LNCaP clone FGC (cell line): ENCODE results near the gene NCEH1.
"Not testable (repeated sequence)": the region's sequence is repeated elsewhere in the genome, so short reads cannot be mapped to it uniquely, and the experiment has no call there.

Experiments used
- DNase-seq: peaks from one replicate; pipeline ENCODE4 v3.0.0-alpha.2; 2011; ENCODE audit warnings: low read depth
- H3K4me3 ChIP-seq: 2 replicates; pipeline ENCODE4 v1.5.1; 2011; ENCODE audit warnings: mild to moderate bottlenecking, low read depth, low read length, control low read depth
- TF ChIP-seq, protein P1 (sequence below): IDR thresholded peaks from 2 replicates; pipeline ENCODE4 v1.5.1; 2012; ENCODE audit warnings: mild to moderate bottlenecking; ENCODE audit not compliant: control insufficient read depth, insufficient read depth; ENCODE audit errors: extremely low read depth

Gene NCEH1

GRCh38 chr3:172601066-172601832 lies 109.6 kb downstream of the NCEH1 start:
- TF ChIP-seq, protein P1, sequence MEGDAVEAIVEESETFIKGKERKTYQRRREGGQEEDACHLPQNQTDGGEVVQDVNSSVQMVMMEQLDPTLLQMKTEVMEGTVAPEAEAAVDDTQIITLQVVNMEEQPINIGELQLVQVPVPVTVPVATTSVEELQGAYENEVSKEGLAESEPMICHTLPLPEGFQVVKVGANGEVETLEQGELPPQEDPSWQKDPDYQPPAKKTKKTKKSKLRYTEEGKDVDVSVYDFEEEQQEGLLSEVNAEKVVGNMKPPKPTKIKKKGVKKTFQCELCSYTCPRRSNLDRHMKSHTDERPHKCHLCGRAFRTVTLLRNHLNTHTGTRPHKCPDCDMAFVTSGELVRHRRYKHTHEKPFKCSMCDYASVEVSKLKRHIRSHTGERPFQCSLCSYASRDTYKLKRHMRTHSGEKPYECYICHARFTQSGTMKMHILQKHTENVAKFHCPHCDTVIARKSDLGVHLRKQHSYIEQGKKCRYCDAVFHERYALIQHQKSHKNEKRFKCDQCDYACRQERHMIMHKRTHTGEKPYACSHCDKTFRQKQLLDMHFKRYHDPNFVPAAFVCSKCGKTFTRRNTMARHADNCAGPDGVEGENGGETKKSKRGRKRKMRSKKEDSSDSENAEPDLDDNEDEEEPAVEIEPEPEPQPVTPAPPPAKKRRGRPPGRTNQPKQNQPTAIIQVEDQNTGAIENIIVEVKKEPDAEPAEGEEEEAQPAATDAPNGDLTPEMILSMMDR, result no peak
- no peak for DNase-seq
- H3K4me3 ChIP-seq, result no peak overlapping the region

DNA sequence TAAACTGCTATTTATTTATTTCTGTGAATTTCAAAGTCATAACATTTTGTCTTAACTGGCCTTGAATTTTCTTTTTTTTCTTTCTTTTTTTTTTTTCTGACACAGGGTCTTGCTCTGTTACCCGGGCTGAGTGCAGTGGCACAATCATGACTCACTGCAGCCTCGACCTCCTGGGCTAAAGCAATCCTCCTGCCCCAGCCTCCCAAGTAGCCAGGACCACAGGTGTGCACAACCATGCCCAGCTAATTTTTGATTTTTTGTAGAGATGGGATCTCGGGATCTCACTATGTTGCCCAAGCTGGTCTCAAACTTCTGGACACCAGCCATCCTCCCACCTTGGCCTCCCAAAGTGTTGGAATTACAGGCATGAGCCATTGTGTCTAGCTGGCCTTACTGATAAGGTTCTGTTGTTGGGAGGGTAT lies 110.2 kb downstream of the NCEH1 start:
- H3K4me3 ChIP-seq, result no peak overlapping the region
- no peak for DNase-seq
- TF ChIP-seq, protein P1, result no peak

DNA sequence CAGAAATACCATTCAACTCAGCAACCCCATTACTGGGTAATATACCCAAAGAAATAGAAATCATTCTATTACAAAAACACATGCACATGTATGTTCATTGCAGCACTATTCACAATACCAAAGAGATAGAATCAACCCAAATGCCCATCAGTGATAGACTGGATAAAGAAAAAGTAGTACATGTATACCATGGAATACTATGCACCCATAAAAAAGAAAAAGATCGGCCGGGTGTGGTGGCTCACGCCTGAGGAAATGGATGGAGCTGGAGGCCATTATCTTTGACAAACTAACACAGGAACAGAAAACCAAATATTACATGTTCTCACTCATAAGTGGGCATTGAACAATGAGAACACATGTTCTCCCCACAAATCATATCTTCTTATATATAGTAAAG lies 112.0 kb downstream of the NCEH1 start:
- no peak overlapping the region for H3K4me3 ChIP-seq
- TF ChIP-seq, protein P1, result no peak
- no peak for DNase-seq

DNA sequence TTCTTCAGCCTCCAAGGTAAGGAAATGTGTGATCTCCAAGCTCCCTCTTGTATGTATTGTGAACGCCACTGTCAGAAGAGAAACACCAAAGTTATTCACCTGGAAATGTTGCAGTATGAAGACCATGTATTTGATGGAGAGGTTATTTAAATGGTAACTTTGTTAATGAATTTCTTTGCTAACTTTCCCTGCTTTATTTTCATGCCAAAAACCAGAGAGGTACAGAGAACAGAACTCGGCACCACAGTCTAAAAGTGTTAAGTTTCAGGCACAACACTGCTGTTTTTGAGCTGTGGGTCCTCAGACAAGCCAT lies 114.5 kb downstream of the NCEH1 start:
- H3K4me3 ChIP-seq, result no peak overlapping the region
- TF ChIP-seq, protein P1, result no peak

DNA sequence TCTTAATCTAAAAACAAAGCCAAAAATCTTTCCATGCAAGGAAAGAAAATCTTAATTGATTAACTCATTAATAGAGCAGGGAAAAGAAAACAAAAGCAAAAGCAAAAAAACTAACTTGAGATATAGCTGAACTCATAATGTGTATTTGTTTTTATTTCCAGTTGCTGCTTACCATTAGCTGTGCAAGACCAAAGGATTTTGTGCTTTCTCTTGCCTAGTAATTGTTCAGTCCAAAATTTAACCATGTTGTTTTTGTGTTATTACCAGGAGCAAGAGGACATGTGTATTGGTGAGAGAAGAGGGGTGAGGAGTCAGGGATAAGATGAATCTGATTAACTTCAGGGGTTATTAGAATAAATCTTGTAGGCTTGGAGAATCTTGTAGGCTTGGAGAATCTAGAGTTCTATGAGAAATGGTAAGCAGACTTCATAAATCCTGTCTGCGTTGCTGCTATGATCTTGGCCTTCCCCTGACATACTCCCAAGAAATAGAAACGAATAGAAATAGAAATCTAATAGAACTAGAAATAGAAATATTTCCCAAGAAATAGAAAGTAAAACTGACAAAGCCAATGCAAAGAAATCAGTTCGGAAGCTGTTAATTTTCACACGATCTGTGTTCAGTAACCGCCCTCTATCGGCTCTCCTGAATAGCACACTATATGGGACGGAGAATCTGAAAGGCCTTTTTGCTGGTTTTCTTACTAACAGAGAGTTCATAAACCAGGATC lies 115.0 kb downstream of the NCEH1 start:
- TF ChIP-seq, protein P1, result peak; percentile 83
- no peak overlapping the region for H3K4me3 ChIP-seq
- DNase-seq, result no peak

More for the DNA sequence above, 114.5 kb downstream of the NCEH1 start:
- no peak for DNase-seq

DNA sequence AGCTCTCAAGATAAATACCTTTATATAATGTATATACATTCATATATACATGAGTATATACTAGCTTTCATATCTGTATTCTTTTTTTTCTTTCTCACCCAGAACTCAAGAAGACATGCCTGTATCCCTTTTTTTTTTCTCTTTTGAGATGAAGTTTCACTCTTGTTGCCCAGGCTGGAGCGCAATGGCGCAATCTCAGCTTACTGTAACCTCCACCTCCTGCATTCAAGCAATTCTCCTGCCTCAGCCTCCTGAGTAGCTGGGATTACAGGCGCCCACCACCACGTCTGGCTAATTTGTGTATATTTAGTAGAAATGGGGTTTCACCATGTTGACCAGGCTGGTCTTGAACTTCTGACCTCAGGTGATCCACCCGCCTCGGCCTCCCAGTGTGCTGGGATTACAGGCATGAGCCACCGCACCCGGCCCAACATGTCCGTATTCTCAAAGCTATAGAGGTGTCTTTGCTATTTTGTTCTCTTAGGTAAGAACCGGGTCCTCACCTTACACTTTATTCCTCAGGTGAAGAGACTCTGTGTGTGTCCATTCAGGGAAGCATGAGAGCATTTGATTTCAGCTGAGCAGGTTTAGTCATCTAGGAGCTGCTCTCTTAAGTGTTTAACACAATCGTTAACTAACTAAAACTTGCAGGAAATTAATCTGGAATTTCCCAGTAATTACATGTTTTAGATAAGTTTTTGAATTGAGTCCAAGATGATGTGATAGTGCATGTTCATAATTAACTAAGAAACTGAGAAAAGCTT lies 115.8 kb downstream of the NCEH1 start:
- not testable (repeated sequence) for DNase-seq, H3K4me3 ChIP-seq
